OCI-LY3 (cell line): Measurements from ENCODE around the gene CCSER1.
"Not testable (repeated sequence)": the region's sequence is repeated elsewhere in the genome, so short reads cannot be mapped to it uniquely, and the experiment has no call there.

Source experiments
- H2AFZ ChIP-seq: fragments of 200-600, 300-600 bp; shearing (Covaris generic); 2 replicates; pipeline ENCODE4 v1.6.0; 2014; ENCODE audit warnings: antibody characterized with exemption, low read depth, low read length
- H3K27ac ChIP-seq: fragments of 200-600, 300-600 bp; sonication (generic); 2 replicates; pipeline ENCODE4 v1.5.1; 2014; ENCODE audit warnings: mild to moderate bottlenecking, low read length, moderate library complexity, mixed read lengths
- H3K27me3 ChIP-seq: fragments of 200-600, 300-600 bp; sonication (generic); 2 replicates; pipeline ENCODE4 v1.6.1; 2014; ENCODE audit warnings: low read depth, low read length, mixed read lengths
- H3K36me3 ChIP-seq: fragments of 200-600, 300-600 bp; sonication (generic); replicated peaks from 2 replicates; pipeline ENCODE3; 2014; ENCODE audit warnings: low read depth, low read length, mixed read lengths
- H3K4me1 ChIP-seq: fragments of 300-600, 200-600 bp; sonication (generic); 2 replicates; pipeline ENCODE4 v1.6.1; 2014; ENCODE audit warnings: low read length, mixed read lengths
- H3K4me2 ChIP-seq: fragments of 200-600, 300-600 bp; sonication (generic); 2 replicates; pipeline ENCODE4 v1.6.1; 2014; ENCODE audit warnings: low read length, mixed read lengths
- H3K4me3 ChIP-seq: fragments of 300-600, 200-600 bp; sonication (generic); 2 replicates; pipeline ENCODE4 v1.5.1; 2014; ENCODE audit warnings: antibody characterized with exemption, mild to moderate bottlenecking, low read length, moderate library complexity
- H3K79me2 ChIP-seq: fragments of 300-600, 200-600 bp; shearing (Covaris generic); 2 replicates; pipeline ENCODE4 v1.6.1; 2014; ENCODE audit warnings: mild to moderate bottlenecking, low read length, mixed read lengths
- H3K9ac ChIP-seq: fragments of 300-600, 200-600 bp; shearing (Covaris generic); 2 replicates; pipeline ENCODE4 v1.6.0; 2014; ENCODE audit warnings: mild to moderate bottlenecking, low read length, moderate library complexity
- H3K9me3 ChIP-seq: fragments of 200-600, 300-600 bp; shearing (Covaris generic); 2 replicates; pipeline ENCODE4 v1.6.1; 2014; ENCODE audit warnings: low read length, mixed read lengths; ENCODE audit not compliant: insufficient read depth
- H4K20me1 ChIP-seq: fragments of 200-600, 300-600 bp; sonication (generic); 2 replicates; pipeline ENCODE4 v1.6.1; 2016; ENCODE audit warnings: low read length, mixed read lengths; ENCODE audit not compliant: insufficient read depth
- CTCF ChIP-seq: fragments of 200-600, 300-600 bp; sonication (generic); IDR thresholded peaks from 2 replicates; pipeline ENCODE4 v1.5.1; 2014; ENCODE audit warnings: antibody characterized with exemption, low read length, low read depth
- EZH2phosphoT487 ChIP-seq: fragments of 200-600 bp; shearing (Covaris generic); IDR thresholded peaks from 2 replicates; pipeline ENCODE4 v1.6.1; 2018; ENCODE audit warnings: antibody characterized with exemption, mixed run types, low read depth

Gene CCSER1

GRCh38 chr4:91127192-91127591 lies 1000.0 kb downstream of the CCSER1 start:
- Histone ChIP-seq H2AFZ (no peak overlapping the region), H3K9me3 (no peaks in the 10 kb centered on the region), H3K36me3 (no peaks in the 10 kb centered on the region), H3K4me3 (no peak overlapping the region), H4K20me1 (no peaks in the 10 kb centered on the region), H3K4me1 (no peaks in the 10 kb centered on the region), H3K27me3 (no peaks in the 10 kb centered on the region), H3K79me2 (no peaks in the 10 kb centered on the region), H3K4me2 (no peak overlapping the region), H3K9ac (no peak overlapping the region), H3K27ac (no peak overlapping the region)
- TF ChIP-seq CTCF (no peak), EZH2phosphoT487 (no peak)

GRCh38 chr4:91127831-91128230 lies 1000.6 kb downstream of the CCSER1 start:
- Histone ChIP-seq H3K9ac (no peak overlapping the region), H4K20me1 (no peaks in the 10 kb centered on the region), H3K27ac (no peak overlapping the region), H3K79me2 (no peaks in the 10 kb centered on the region), H3K36me3 (no peaks in the 10 kb centered on the region), H2AFZ (no peak overlapping the region), H3K4me3 (no peak overlapping the region), H3K4me1 (no peaks in the 10 kb centered on the region), H3K9me3 (no peaks in the 10 kb centered on the region), H3K4me2 (no peak overlapping the region), H3K27me3 (no peaks in the 10 kb centered on the region)
- no peak for TF ChIP-seq CTCF
- no peak for TF ChIP-seq EZH2phosphoT487

- TF ChIP-seq EZH2phosphoT487 (no peak), CTCF (no peak)
- Histone ChIP-seq H3K4me1 (no peaks in the 10 kb centered on the region), H3K9me3 (no peaks in the 10 kb centered on the region), H3K36me3 (no peaks in the 10 kb centered on the region), H3K27me3 (no peaks in the 10 kb centered on the region), H3K27ac (no peak overlapping the region), H2AFZ (0 out of 2 replicates have a peak overlapping the region, but pooled peaks have one; percentile 27), H4K20me1 (no peaks in the 10 kb centered on the region), H3K4me3 (no peak overlapping the region), H3K4me2 (no peak overlapping the region), H3K9ac (no peak overlapping the region), H3K79me2 (no peaks in the 10 kb centered on the region)
Measured at GRCh38 chr4:91128519-91128918, 1001.3 kb downstream of the CCSER1 start.

GRCh38 chr4:91147067-91147466 lies 1019.9 kb downstream of the CCSER1 start:
- Histone ChIP-seq H3K36me3 (no peaks in the 10 kb centered on the region), H3K4me1 (no peaks in the 10 kb centered on the region), H4K20me1 (no peaks in the 10 kb centered on the region), H3K4me2 (no peak overlapping the region), H3K79me2 (no peaks in the 10 kb centered on the region), H3K4me3 (no peak overlapping the region), H2AFZ (no peak overlapping the region), H3K27ac (no peak overlapping the region), H3K9ac (no peak overlapping the region), H3K9me3 (no peaks in the 10 kb centered on the region), H3K27me3 (no peaks in the 10 kb centered on the region)
- no peak for TF ChIP-seq CTCF
- no peak for TF ChIP-seq EZH2phosphoT487

- not testable (repeated sequence) for H3K36me3 ChIP-seq, H3K4me1 ChIP-seq, H3K4me2 ChIP-seq, H3K9ac ChIP-seq, H3K79me2 ChIP-seq, H3K27me3 ChIP-seq, H2AFZ ChIP-seq, H4K20me1 ChIP-seq, H3K4me3 ChIP-seq, H3K9me3 ChIP-seq, H3K27ac ChIP-seq
Measured at GRCh38 chr4:91154041-91154440, 1026.8 kb downstream of the CCSER1 start.

GRCh38 chr4:91167864-91168653 lies 1040.9 kb downstream of the CCSER1 start:
- not testable (repeated sequence) for H3K79me2 ChIP-seq, H3K9ac ChIP-seq, H3K27ac ChIP-seq, H3K9me3 ChIP-seq, H3K36me3 ChIP-seq, H2AFZ ChIP-seq, H4K20me1 ChIP-seq, H3K4me3 ChIP-seq, H3K4me2 ChIP-seq, H3K27me3 ChIP-seq
- peaks cover 17% of the 10 kb centered on the region for H3K4me1 ChIP-seq
